Ovary (tissue), 9 donors: ENCODE measurements around the gene SLAMF1. TPM values are rescaled to one million over a fixed set of nuclear protein-coding genes. Genes with fewer than 3 reads are reported as not detected.

Experiments
- DNase-seq, 5 donors: peaks; one replicate each; pipeline ENCODE4 v3.0.0-alpha.2; 2019 to 2020
- H3K27ac ChIP-seq, 2 donors: fragments of 200-600 bp; one replicate each; pipeline versions ENCODE4 v1.5.1 to v1.8.0; 2019 to 2022
- H3K27me3 ChIP-seq: fragments of 200-600 bp; one replicate; pipeline ENCODE4 v1.8.0; 2022
- H3K36me3 ChIP-seq: fragments of 200-600 bp; sonication (generic); one replicate; pipeline ENCODE4 v1.5.1; 2019
- H3K4me1 ChIP-seq: one replicate; pipeline ENCODE4 v1.8.1; 2013; ENCODE audit warnings: mild to moderate bottlenecking, moderate library complexity; ENCODE audit not compliant: insufficient read depth
- H3K4me3 ChIP-seq: fragments of 200-600 bp; sonication (generic); one replicate; pipeline ENCODE4 v1.5.1; 2017
- H3K9me3 ChIP-seq, 2 donors: fragments of 200-600 bp in 1 of 2; sonication (generic) in 1 of 2; one replicate each; pipeline versions ENCODE4 v1.5.1 to v1.8.1; 2013 to 2019; ENCODE audit warnings: mild to moderate bottlenecking in 1 of 2, moderate library complexity in 1 of 2
- CTCF ChIP-seq, 3 donors: fragments of 450-650 bp in 2 of 3; fragments of 200-600 bp in 1 of 3; IDR thresholded peaks; one replicate each; pipeline versions ENCODE4 v1.5.1 to v1.8.0; 2016 to 2022; ENCODE audit warnings: antibody characterized with exemption in 3 of 3, mild to moderate bottlenecking in 1 of 3
- EP300 ChIP-seq: sonication (generic); formaldehyde crosslinking; IDR thresholded peaks from one replicate; pipeline ENCODE4 v1.6.1; 2017; ENCODE audit warnings: antibody characterized with exemption
- POLR2A ChIP-seq: fragments of 450-650 bp; IDR thresholded peaks from one replicate; pipeline ENCODE4 v1.6.1; 2017; ENCODE audit warnings: antibody characterized with exemption, mild to moderate bottlenecking, moderate library complexity
- WGBS, 3 donors: extraction: QIAGEN DNeasy Blood & Tissue Kit in 1 of 3; methylation state at CpG; one replicate each; pipeline versions ENCODE4 v1.1.5 to v1.1.7; 2013 to 2017; 5-methylcytosine and 5-hydroxymethylcytosine counted together
- intact Hi-C, 4 donors: fragments of 100-400 bp; cut with DNase I; formaldehyde crosslinking; loops; one replicate each; pipeline versions ENCODE4 v1.11.0 to v1.15.1; 2022 to 2023
- polyA plus RNA-seq, 2 donors: library from polyadenylated mRNA; stranded (reverse); fragments of 200-250 nt in 1 of 2; fragments of 350-450 nt in 1 of 2; fragmentation: Illumina TruSeq in 1 of 2; extraction: RNeasy Lipid Tissue Mini Kit (QIAGEN cat#74804) in 1 of 2; gene quantifications; one replicate each; pipeline ENCODE4 v1.2.3, GENCODE V29; 2013 to 2014
- total RNA-seq, 7 donors: library from RNA; depleted of rRNA in 2 of 7; stranded (reverse); fragments of >200 nt in 2 of 7; fragmentation: NEBNext Ultra II Directional in 3 of 7; extraction: Animal tissue kit (Norgen Biotek cat#: 25700) in 3 of 7; gene quantifications; one replicate each; pipeline versions ENCODE4 v1.1.0 to v1.2.4, GENCODE V29; 2016 to 2023
- donor health status: DM: no; HTN: no; CAD: no; lungs with moderate emphysema.
- donor health status: DM: no; HTN: no; CAD: no.
- donor health status: Bipolar disorder and iron deficiency.
- donor health status: DM: yes; HTN: yes; CAD: no.
- donor health status: DM: no; HTN: no; CAD: no.
- donor health status: DM: yes; HTN: yes; CAD: no.

The SLAMF1 gene
- total and polyA plus RNA-seq, 9 donors, result 0.15 to 0.68 (median 0.27) TPM; not detected in 3

GRCh38 chr1:160577671-160578070 lies 69.2 kb downstream of the SLAMF1 start:
- no peaks in the 10 kb centered on the region for H3K27me3 ChIP-seq
- no peaks in the 10 kb centered on the region for H3K36me3 ChIP-seq
- H3K4me1 ChIP-seq, result no peaks in the 10 kb centered on the region
- intact Hi-C loops, result no loop called here
- 36 to 59% (median 57%) methylated on average over 2 of the region's 2 CpGs for WGBS, 3 donors
- TF ChIP-seq CTCF (IDR thresholded peaks at IDR 0.05), result no peak
- no peak for TF ChIP-seq EP300
- no peak for TF ChIP-seq POLR2A
- no peaks in the 10 kb centered on the region for H3K9me3 ChIP-seq
- no peak overlapping the region for H3K27ac ChIP-seq
- no peak overlapping the region for H3K4me3 ChIP-seq
- DNase-seq, result no peak

- H3K4me3 ChIP-seq, result no peak overlapping the region
- no peak for TF ChIP-seq CTCF (IDR thresholded peaks at IDR 0.05)
- no peak overlapping the region for H3K27ac ChIP-seq
- WGBS, 3 donors, result 44 to 74% (median 50%) methylated on average over 2 of the region's 2 CpGs
- no peaks in the 10 kb centered on the region for H3K4me1 ChIP-seq
- DNase-seq, result no peak
- intact Hi-C loops, result no loop called here
- H3K27me3 ChIP-seq, result no peaks in the 10 kb centered on the region
- H3K36me3 ChIP-seq, result no peaks in the 10 kb centered on the region
- H3K9me3 ChIP-seq, result no peaks in the 10 kb centered on the region
These were observed 70.0 kb downstream of the SLAMF1 start for GRCh38 chr1:160576884-160577283.

GRCh38 chr1:160576390-160576789 lies 70.5 kb downstream of the SLAMF1 start:
- Histone ChIP-seq H3K4me1 (no peaks in the 10 kb centered on the region), H3K36me3 (no peaks in the 10 kb centered on the region), H3K4me3 (no peak overlapping the region), H3K9me3 (no peaks in the 10 kb centered on the region), H3K27me3 (no peaks in the 10 kb centered on the region), H3K27ac (no peak overlapping the region)
- no peak for DNase-seq
- TF ChIP-seq EP300, result no peak
- TF ChIP-seq POLR2A, result no peak
- TF ChIP-seq CTCF (IDR thresholded peaks at IDR 0.05), result no peak
- 80% methylated on average over 3 of the region's 3 CpGs for whole genome bisulfite sequencing, 3 donors
- intact Hi-C loops, result no loop called here

GRCh38 chr1:160575112-160575664 lies 71.7 kb downstream of the SLAMF1 start:
- intact Hi-C loops, result no loop called here
- Histone ChIP-seq H3K4me3 (no peak overlapping the region), H3K27me3 (no peaks in the 10 kb centered on the region), H3K27ac (no peak overlapping the region), H3K36me3 (no peaks in the 10 kb centered on the region), H3K4me1 (no peaks in the 10 kb centered on the region), H3K9me3 (no peaks in the 10 kb centered on the region)
- TF ChIP-seq CTCF (IDR thresholded peaks at IDR 0.05), result no peak
- TF ChIP-seq POLR2A, result no peak
- TF ChIP-seq EP300, result no peak
- 80 to 85% (median 83%) methylated on average over 5 of the region's 5 CpGs for WGBS, 3 donors
- no peak for DNase-seq

GRCh38 chr1:160570840-160571239 lies 76.0 kb downstream of the SLAMF1 start:
- WGBS, 3 donors, result 84 to 85% (median 84%) methylated on average over 3 of the region's 3 CpGs
- no peaks in the 10 kb centered on the region for H3K27me3 ChIP-seq
- no peaks in the 10 kb centered on the region for H3K9me3 ChIP-seq
- no peak overlapping the region for H3K27ac ChIP-seq
- H3K4me3 ChIP-seq, result no peak overlapping the region
- intact Hi-C loops, result no loop called here
- H3K36me3 ChIP-seq, result no peaks in the 10 kb centered on the region
- no peak for DNase-seq
- TF ChIP-seq CTCF (IDR thresholded peaks at IDR 0.05) (no peak), EP300 (no peak), POLR2A (no peak)
- H3K4me1 ChIP-seq, result no peaks in the 10 kb centered on the region
